SK-N-SH treated with all-trans-retinoic acid at 6 μM for 48 hours (cell line): ENCODE data around the gene ASB10.

ENCODE experiments used
- ATAC-seq: fragments of 200-7000 bp; cut with Tn5 transposase; 3 replicates; pipeline ENCODE4 v1.9.1; 2020; ENCODE audit warnings: mild to moderate bottlenecking, moderate library complexity
- ARNTL ChIP-seq: fragments of 450-650 bp; formaldehyde crosslinking; IDR thresholded peaks from 2 replicates; pipeline ENCODE4 v1.5.0; 2020; ENCODE audit warnings: low read depth, mild to moderate bottlenecking, moderate library complexity, borderline replicate concordance
- BACH2 ChIP-seq: fragments of 250-450 bp; sonication (Bioruptor Pico); IDR thresholded peaks from 2 replicates; pipeline ENCODE4 v1.9.0; 2021; ENCODE audit warnings: mild to moderate bottlenecking, borderline replicate concordance
- CSDC2 ChIP-seq: fragments of 250-450 bp; sonication (Bioruptor Pico); IDR thresholded peaks from 2 replicates; pipeline ENCODE4 v1.5.0; 2020; ENCODE audit warnings: mild to moderate bottlenecking, moderate library complexity
- ESRRG ChIP-seq: fragments of 250-450 bp; sonication (Bioruptor Pico); IDR thresholded peaks from 2 replicates; pipeline ENCODE4 v1.6.1; 2021; ENCODE audit warnings: mild to moderate bottlenecking
- GLIS3 ChIP-seq: fragments of 250-450 bp; sonication (Bioruptor Pico); IDR thresholded peaks from 2 replicates; pipeline ENCODE4 v1.5.0; 2020; ENCODE audit warnings: mild to moderate bottlenecking, moderate library complexity
- ISL1 ChIP-seq: fragments of 250-450 bp; sonication (Bioruptor Pico); IDR thresholded peaks from 2 replicates; pipeline ENCODE4 v2.1.2; 2022; ENCODE audit warnings: mild to moderate bottlenecking, moderate library complexity
- OSR1 ChIP-seq: fragments of 250-450 bp; sonication (Bioruptor Pico); IDR thresholded peaks from 2 replicates; pipeline ENCODE4 v1.8.0; 2022; ENCODE audit warnings: moderate library complexity, mild to moderate bottlenecking, inconsistent platforms
- PPARA ChIP-seq: fragments of 250-450 bp; sonication (Bioruptor Pico); IDR thresholded peaks from 2 replicates; pipeline ENCODE4 v1.5.0; 2020; ENCODE audit warnings: mild to moderate bottlenecking, borderline replicate concordance
- RARB ChIP-seq: fragments of 250-450 bp; sonication (Bioruptor Pico); IDR thresholded peaks from 2 replicates; pipeline ENCODE4 v1.8.0; 2021; ENCODE audit warnings: mild to moderate bottlenecking, moderate library complexity
- SNAI2 ChIP-seq: fragments of 250-450 bp; sonication (Bioruptor Pico); IDR thresholded peaks from 2 replicates; pipeline ENCODE4 v1.5.0; 2020; ENCODE audit warnings: mild to moderate bottlenecking, moderate library complexity
- TCF4 ChIP-seq: fragments of 250-450 bp; sonication (Bioruptor Pico); IDR thresholded peaks from 2 replicates; pipeline ENCODE4 v1.8.0; 2021; ENCODE audit warnings: mild to moderate bottlenecking, moderate library complexity, borderline replicate concordance
- TOX ChIP-seq: fragments of 250-450 bp; sonication (Bioruptor Pico); IDR thresholded peaks from 2 replicates; pipeline ENCODE4 v1.8.0; 2021; ENCODE audit warnings: mild to moderate bottlenecking, moderate library complexity, borderline replicate concordance
- ZC3H10 ChIP-seq: fragments of 250-450 bp; sonication (Bioruptor Pico); IDR thresholded peaks from 2 replicates; pipeline ENCODE4 v1.5.1; 2021; ENCODE audit warnings: mild to moderate bottlenecking, moderate library complexity
- ZFP30 ChIP-seq: fragments of 450-650 bp; formaldehyde crosslinking; IDR thresholded peaks from 2 replicates; pipeline ENCODE4 v1.5.0; 2022; ENCODE audit warnings: mild to moderate bottlenecking, moderate library complexity
- ZNF565 ChIP-seq: fragments of 450-650 bp; formaldehyde crosslinking; conservative IDR thresholded peaks from 2 replicates; pipeline ENCODE4 v1.5.0; 2020; ENCODE audit warnings: low read depth, mild to moderate bottlenecking, moderate library complexity
- ZNF8 ChIP-seq: fragments of 450-650 bp; formaldehyde crosslinking; IDR thresholded peaks from 2 replicates; pipeline ENCODE4 v1.5.0; 2020; ENCODE audit warnings: mild to moderate bottlenecking, moderate library complexity
- TF ChIP-seq, protein P1 (sequence below): fragments of 250-450 bp; sonication (Bioruptor Pico); IDR thresholded peaks from 2 replicates; pipeline ENCODE4 v1.5.1; 2021; ENCODE audit warnings: mild to moderate bottlenecking, moderate library complexity
- TF ChIP-seq, protein P2 (sequence below): fragments of 250-450 bp; sonication (Bioruptor Pico); IDR thresholded peaks from 2 replicates; pipeline ENCODE4 v1.5.1; 2020; ENCODE audit warnings: low read depth, mild to moderate bottlenecking, moderate library complexity
- TF ChIP-seq, protein P3 (sequence below): fragments of 250-450 bp; sonication (Bioruptor Pico); IDR thresholded peaks from 2 replicates; pipeline ENCODE4 v1.8.0; 2021; ENCODE audit warnings: low read depth, mild to moderate bottlenecking, moderate library complexity, borderline replicate concordance
- TF ChIP-seq, protein P4 (sequence below): fragments of 250-450 bp; sonication (Bioruptor Pico); IDR thresholded peaks from 2 replicates; pipeline ENCODE4 v1.8.0; 2020; ENCODE audit warnings: mild to moderate bottlenecking, moderate library complexity, borderline replicate concordance

ASB10 gene

DNA sequence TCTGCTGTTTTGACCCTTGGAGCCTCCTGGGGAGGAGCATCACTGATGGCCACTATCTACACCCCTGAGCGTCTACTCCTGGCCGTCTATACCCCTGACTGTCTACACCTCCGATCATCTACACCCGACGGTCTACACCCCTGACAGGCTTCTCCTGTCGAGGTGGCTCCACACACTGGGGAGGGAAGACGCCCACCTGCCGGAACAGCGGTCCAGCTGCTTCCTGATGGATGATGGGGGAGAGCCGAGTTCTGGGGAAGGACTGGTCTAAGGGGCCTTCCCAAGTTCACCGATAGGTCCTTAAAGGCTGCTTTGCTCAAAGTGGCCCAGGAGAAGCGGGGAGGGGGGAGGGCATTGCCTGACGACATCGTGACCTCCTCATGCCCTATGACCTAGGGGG is 58.9 kb downstream of the ASB10 start:
- TF ChIP-seq TCF4, result no peak
- TF ChIP-seq SNAI2, result no peak
- no peak for TF ChIP-seq ZC3H10
- no peak for TF ChIP-seq ARNTL (CRISPR knock-in tag)
- no peak for TF ChIP-seq ZFP30 (CRISPR knock-in tag)
- no peak for TF ChIP-seq CSDC2
- TF ChIP-seq, protein P1, sequence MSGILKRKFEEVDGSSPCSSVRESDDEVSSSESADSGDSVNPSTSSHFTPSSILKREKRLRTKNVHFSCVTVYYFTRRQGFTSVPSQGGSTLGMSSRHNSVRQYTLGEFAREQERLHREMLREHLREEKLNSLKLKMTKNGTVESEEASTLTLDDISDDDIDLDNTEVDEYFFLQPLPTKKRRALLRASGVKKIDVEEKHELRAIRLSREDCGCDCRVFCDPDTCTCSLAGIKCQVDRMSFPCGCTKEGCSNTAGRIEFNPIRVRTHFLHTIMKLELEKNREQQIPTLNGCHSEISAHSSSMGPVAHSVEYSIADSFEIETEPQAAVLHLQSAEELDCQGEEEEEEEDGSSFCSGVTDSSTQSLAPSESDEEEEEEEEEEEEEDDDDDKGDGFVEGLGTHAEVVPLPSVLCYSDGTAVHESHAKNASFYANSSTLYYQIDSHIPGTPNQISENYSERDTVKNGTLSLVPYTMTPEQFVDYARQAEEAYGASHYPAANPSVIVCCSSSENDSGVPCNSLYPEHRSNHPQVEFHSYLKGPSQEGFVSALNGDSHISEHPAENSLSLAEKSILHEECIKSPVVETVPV (CRISPR knock-in tag), result no peak
- TF ChIP-seq, protein P2, sequence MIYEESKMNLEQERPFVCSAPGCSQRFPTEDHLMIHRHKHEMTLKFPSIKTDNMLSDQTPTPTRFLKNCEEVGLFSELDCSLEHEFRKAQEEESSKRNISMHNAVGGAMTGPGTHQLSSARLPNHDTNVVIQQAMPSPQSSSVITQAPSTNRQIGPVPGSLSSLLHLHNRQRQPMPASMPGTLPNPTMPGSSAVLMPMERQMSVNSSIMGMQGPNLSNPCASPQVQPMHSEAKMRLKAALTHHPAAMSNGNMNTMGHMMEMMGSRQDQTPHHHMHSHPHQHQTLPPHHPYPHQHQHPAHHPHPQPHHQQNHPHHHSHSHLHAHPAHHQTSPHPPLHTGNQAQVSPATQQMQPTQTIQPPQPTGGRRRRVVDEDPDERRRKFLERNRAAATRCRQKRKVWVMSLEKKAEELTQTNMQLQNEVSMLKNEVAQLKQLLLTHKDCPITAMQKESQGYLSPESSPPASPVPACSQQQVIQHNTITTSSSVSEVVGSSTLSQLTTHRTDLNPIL (CRISPR knock-in tag), result no peak
- TF ChIP-seq GLIS3 (CRISPR knock-in tag), result no peak
- ATAC-seq, result no peak

DNA sequence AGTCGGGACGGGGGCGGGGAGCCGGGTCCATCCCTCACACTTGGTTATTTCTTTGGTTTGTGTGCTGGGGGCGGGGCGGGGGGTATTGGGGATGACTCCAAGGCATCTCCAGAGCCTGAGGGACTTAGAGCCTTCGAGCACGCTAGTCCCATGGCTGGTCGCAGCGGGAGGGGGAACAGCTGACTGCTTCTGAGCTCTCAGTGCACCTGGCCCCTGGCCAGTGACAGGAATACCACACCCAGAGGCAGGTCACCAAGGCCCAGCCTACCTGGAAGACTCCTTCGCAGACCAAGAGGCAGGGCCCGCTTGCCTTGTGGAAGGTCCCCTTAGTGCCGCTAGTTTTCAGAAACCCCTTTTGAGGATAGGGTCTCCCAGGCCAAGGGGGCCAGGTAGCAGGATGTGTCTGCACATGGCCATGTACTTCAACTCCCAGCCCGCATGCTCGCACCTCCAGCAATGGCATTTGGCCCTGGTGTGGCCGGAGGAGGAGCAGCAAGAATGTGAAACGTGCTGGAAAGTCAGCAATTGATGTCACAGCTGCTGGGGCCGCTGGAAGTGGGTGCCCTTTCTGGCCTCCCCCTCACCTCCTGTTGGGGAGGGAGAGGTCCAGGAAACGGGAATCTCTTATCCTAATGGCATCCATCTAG is 60.4 kb downstream of the ASB10 start:
- TF ChIP-seq ISL1 (no peak), ZNF565 (CRISPR knock-in tag) (no peak), ESRRG (no peak), ZNF8 (CRISPR knock-in tag) (no peak), ZC3H10 (no peak), GLIS3 (CRISPR knock-in tag) (no peak), PPARA (CRISPR knock-in tag) (no peak), ZFP30 (CRISPR knock-in tag) (no peak), SNAI2 (no peak), ARNTL (CRISPR knock-in tag) (no peak), OSR1 (CRISPR knock-in tag) (no peak), RARB (CRISPR knock-in tag) (no peak), TOX (CRISPR knock-in tag) (no peak), CSDC2 (no peak)
- TF ChIP-seq, protein P2 (CRISPR knock-in tag), result no peak
- TF ChIP-seq, protein P3, sequence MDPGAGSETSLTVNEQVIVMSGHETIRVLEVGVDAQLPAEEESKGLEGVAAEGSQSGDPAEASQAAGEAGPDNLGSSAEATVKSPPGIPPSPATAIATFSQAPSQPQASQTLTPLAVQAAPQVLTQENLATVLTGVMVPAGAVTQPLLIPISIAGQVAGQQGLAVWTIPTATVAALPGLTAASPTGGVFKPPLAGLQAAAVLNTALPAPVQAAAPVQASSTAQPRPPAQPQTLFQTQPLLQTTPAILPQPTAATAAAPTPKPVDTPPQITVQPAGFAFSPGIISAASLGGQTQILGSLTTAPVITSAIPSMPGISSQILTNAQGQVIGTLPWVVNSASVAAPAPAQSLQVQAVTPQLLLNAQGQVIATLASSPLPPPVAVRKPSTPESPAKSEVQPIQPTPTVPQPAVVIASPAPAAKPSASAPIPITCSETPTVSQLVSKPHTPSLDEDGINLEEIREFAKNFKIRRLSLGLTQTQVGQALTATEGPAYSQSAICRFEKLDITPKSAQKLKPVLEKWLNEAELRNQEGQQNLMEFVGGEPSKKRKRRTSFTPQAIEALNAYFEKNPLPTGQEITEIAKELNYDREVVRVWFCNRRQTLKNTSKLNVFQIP (CRISPR knock-in tag), result no peak
- TF ChIP-seq, protein P1 (CRISPR knock-in tag), result no peak
- ATAC-seq, result no peak

DNA sequence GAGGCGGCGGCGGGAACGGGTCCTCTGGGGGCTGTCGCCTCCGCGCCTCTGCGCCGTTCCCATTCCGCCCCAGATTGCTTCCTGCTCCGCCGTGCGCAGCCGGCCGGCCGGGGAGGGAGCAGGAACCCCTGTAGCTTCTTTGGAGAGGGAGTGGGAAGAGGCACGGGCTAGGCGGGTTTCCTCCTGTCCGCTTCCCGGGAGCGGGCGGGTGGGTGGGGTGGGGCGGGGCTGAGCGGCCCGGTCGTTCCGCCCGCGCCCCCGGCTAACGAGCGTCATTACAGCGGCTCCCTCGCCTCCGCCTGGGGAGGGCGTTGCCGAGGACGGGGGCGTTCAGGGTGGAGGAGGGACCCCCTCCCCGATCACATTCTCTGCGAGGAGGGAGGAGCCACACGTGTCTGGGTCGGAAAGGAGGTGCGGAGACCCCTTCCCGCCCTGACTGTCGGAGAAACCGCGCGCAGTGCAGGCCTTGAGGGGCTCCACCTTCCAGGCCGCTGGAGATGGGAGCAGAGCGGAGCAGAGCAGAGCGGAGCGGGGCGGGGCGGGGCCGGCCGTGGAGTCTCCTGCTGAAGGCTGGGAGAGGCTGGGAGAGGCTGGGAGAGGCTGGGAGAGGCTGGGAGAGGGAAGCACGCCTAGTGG is 61.1 kb downstream of the ASB10 start:
- ATAC-seq, result no peak
- TF ChIP-seq SNAI2 (no peak), BACH2 (CRISPR knock-in tag) (no peak), GLIS3 (CRISPR knock-in tag) (no peak)
- TF ChIP-seq, protein P4, sequence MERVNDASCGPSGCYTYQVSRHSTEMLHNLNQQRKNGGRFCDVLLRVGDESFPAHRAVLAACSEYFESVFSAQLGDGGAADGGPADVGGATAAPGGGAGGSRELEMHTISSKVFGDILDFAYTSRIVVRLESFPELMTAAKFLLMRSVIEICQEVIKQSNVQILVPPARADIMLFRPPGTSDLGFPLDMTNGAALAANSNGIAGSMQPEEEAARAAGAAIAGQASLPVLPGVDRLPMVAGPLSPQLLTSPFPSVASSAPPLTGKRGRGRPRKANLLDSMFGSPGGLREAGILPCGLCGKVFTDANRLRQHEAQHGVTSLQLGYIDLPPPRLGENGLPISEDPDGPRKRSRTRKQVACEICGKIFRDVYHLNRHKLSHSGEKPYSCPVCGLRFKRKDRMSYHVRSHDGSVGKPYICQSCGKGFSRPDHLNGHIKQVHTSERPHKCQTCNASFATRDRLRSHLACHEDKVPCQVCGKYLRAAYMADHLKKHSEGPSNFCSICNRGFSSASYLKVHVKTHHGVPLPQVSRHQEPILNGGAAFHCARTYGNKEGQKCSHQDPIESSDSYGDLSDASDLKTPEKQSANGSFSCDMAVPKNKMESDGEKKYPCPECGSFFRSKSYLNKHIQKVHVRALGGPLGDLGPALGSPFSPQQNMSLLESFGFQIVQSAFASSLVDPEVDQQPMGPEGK (CRISPR knock-in tag), result no peak
- TF ChIP-seq, all 23 proteins: peak for 0
